Stimulated activated CD8-positive, alpha-beta memory T cell treated with anti-CD3 and anti-CD28 coated beads, Interleukin-7, amount 100 ng/mL, for 24 hours (primary cell): ENCODE data around the gene CADPS2.

Experiments used
- DNase-seq: peaks from one replicate; pipeline ENCODE4 v3.0.0-alpha.2; 2020; ENCODE audit warnings: low read depth

The CADPS2 gene

DNA sequence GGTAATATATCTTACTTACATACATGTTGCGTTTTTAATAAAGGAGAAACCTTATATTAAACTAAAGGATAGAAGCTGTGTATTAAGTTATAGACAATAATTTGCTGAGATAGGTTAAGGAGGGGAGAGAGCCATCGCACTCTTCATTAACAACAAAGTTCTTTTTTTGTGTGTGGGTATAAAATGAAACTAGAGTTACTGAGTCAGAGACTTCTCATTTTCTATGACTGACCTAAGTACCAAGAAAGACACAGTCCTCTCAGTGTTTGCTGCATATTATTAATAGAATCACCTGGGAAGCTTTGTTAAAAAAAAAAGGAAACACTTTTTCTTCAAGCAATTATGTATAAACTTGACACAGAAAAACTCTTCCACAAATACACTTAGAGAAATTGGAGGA lies 613.1 kb downstream of the CADPS2 start:
- no peak for DNase-seq

- no peak for DNase-seq
Measured at GRCh38 chr7:122269241-122269640, 617.0 kb downstream of the CADPS2 start.
